H1 (cell line): ENCODE measurements around the gene HOXD12. TPM values are rescaled to one million over a fixed set of nuclear protein-coding genes. Genes with fewer than 3 reads are reported as not detected.

Source experiments
- CTCF ChIA-PET: fragments of 300-600 bp; sonication (Branson Sonifier 250); formaldehyde crosslinking; loops from one replicate; lab custom pipeline; 2021; ENCODE audit not compliant: partially characterized antibody; lab: Charles Lee
- POLR2A ChIA-PET: fragments of 300-600 bp; sonication (Branson Sonifier 250); formaldehyde crosslinking; loops from one replicate; lab custom pipeline; 2021; ENCODE audit warnings: inconsistent platforms; ENCODE audit not compliant: partially characterized antibody; lab: Charles Lee
- DNase-seq, 2 experiments: peaks; one replicate each; pipeline versions ENCODE4 v3.0.0 to v3.0.0-alpha.2; 2010 to 2022; ENCODE audit warnings: low spot score in 2 of 2, low read depth in 1 of 2, mixed read lengths in 1 of 2
- FAIRE-seq: peaks from 2 replicates; lab custom pipeline; 2011; peaks lifted over from hg19 to GRCh38; lab: Jason Lieb, UNC
- H2AFZ ChIP-seq: 2 replicates; pipeline ENCODE4 v1.8.1; 2012; ENCODE audit warnings: low read length, inconsistent platforms
- H2AK5ac ChIP-seq: 2 replicates; pipeline ENCODE4 v1.6.1; 2013; ENCODE audit warnings: low read depth, low read length
- H2BK120ac ChIP-seq: replicated peaks from 2 replicates; pipeline ENCODE3; 2013; ENCODE audit warnings: low read depth, low read length, inconsistent platforms
- H2BK12ac ChIP-seq: 2 replicates; pipeline ENCODE4 v1.6.1; 2013; ENCODE audit warnings: low read depth, low read length
- H2BK15ac ChIP-seq: 2 replicates; pipeline ENCODE4 v1.6.1; 2013; ENCODE audit warnings: low read length
- H2BK20ac ChIP-seq: 2 replicates; pipeline ENCODE4 v1.6.1; 2013; ENCODE audit warnings: low read length
- H2BK5ac ChIP-seq: 2 replicates; pipeline ENCODE4 v1.6.1; 2013; ENCODE audit warnings: low read depth, low read length
- H3K14ac ChIP-seq: 2 replicates; pipeline ENCODE4 v1.6.1; 2013; ENCODE audit warnings: inconsistent platforms; ENCODE audit not compliant: insufficient read length
- H3K18ac ChIP-seq: 2 replicates; pipeline ENCODE4 v1.6.1; 2013; ENCODE audit warnings: low read length; ENCODE audit errors: extremely low read depth
- H3K23ac ChIP-seq: 2 replicates; pipeline ENCODE4 v1.6.1; 2013; ENCODE audit warnings: inconsistent platforms; ENCODE audit not compliant: insufficient read length
- H3K23me2 ChIP-seq: 2 replicates; pipeline ENCODE4 v1.6.1; 2013; ENCODE audit warnings: low read depth, low read length
- H3K27ac ChIP-seq: 2 replicates; pipeline ENCODE4 v1.6.1; 2011; ENCODE audit warnings: low read depth, low read length, inconsistent platforms
- H3K27me3 ChIP-seq, 4 experiments: replicated peaks in 1 of 4; 1 replicate in 1 of 4; 2 replicates in 3 of 4; pipeline versions ENCODE4 v1.6.1 to v1.8.1; 2011 to 2013; ENCODE audit warnings: low read length in 3 of 4, mild to moderate bottlenecking in 3 of 4, inconsistent platforms in 2 of 4, mixed read lengths in 2 of 4, moderate library complexity in 1 of 4; ENCODE audit not compliant: control insufficient read depth in 3 of 4, insufficient read depth in 3 of 4; ENCODE audit errors: extremely low read depth in 1 of 4
- H3K36me3 ChIP-seq, 4 experiments: 2 replicates each; pipeline versions ENCODE4 v1.6.1 to v1.8.1; 2011 to 2013; ENCODE audit warnings: mild to moderate bottlenecking in 4 of 4, low read length in 3 of 4, moderate library complexity in 2 of 4, control low read depth in 1 of 4, inconsistent platforms in 1 of 4; ENCODE audit not compliant: insufficient read depth in 4 of 4, control insufficient read depth in 2 of 4
- H3K4ac ChIP-seq: replicated peaks from 2 replicates; pipeline ENCODE3; 2013; ENCODE audit warnings: low read length, low read depth, mixed read lengths, inconsistent platforms; ENCODE audit not compliant: insufficient read length
- H3K4me1 ChIP-seq, 4 experiments: replicated peaks in 1 of 4; 1 replicate in 1 of 4; 2 replicates in 3 of 4; pipeline versions ENCODE4 v1.6.1 to v1.8.1; 2011 to 2013; ENCODE audit warnings: low read length in 3 of 4, inconsistent platforms in 2 of 4, mixed read lengths in 1 of 4; ENCODE audit not compliant: insufficient read depth in 4 of 4, control insufficient read depth in 3 of 4
- H3K4me2 ChIP-seq, 2 experiments: 2 replicates each; pipeline versions ENCODE4 v1.6.1 to v1.8.1; 2011 to 2013; ENCODE audit warnings: low read depth in 2 of 2, low read length in 2 of 2, control low read depth in 1 of 2, inconsistent platforms in 1 of 2, mild to moderate bottlenecking in 1 of 2; ENCODE audit not compliant: insufficient read depth in 1 of 2
- H3K4me3 ChIP-seq, 4 experiments: fragments of 200-600, 300-600 bp in 1 of 4; sonication (generic), shearing (Covaris generic), sonication (Bioruptor Twin) in 1 of 4; 2 replicates each; pipeline versions ENCODE4 v1.5.1 to v1.8.1; 2011 to 2016; ENCODE audit warnings: low read length in 4 of 4, low read depth in 3 of 4, control low read depth in 2 of 4, inconsistent platforms in 2 of 4, mild to moderate bottlenecking in 2 of 4, mixed read lengths in 1 of 4, moderate library complexity in 1 of 4; ENCODE audit not compliant: insufficient read depth in 2 of 4; ENCODE audit errors: extremely low read depth in 1 of 4
- H3K56ac ChIP-seq: replicated peaks from 2 replicates; pipeline ENCODE3; 2013; ENCODE audit warnings: low read depth, mild to moderate bottlenecking, mixed read lengths, low read length, inconsistent platforms; ENCODE audit not compliant: insufficient read length
- H3K79me1 ChIP-seq: 2 replicates; pipeline ENCODE4 v1.6.1; 2013; ENCODE audit warnings: low read depth, low read length, control low read depth
- H3K79me2 ChIP-seq, 2 experiments: 2 replicates each; pipeline versions ENCODE4 v1.6.1 to v1.8.1; 2012 to 2013; ENCODE audit warnings: low read length in 2 of 2, mild to moderate bottlenecking in 2 of 2, inconsistent platforms in 1 of 2; ENCODE audit not compliant: insufficient read depth in 2 of 2, control insufficient read depth in 1 of 2
- H3K9ac ChIP-seq, 4 experiments: replicated peaks in 1 of 4; 1 replicate in 1 of 4; 2 replicates in 3 of 4; pipeline versions ENCODE4 v1.6.1 to v1.8.1; 2011 to 2013; ENCODE audit warnings: low read depth in 3 of 4, low read length in 3 of 4, control low read depth in 2 of 4, mild to moderate bottlenecking in 2 of 4, moderate library complexity in 2 of 4, inconsistent platforms in 1 of 4; ENCODE audit errors: extremely low read depth in 1 of 4
- H3K9me3 ChIP-seq, 2 experiments: 2 replicates each; pipeline versions ENCODE4 v1.6.1 to v1.8.1; 2012 to 2013; ENCODE audit warnings: mild to moderate bottlenecking in 2 of 2, moderate library complexity in 2 of 2, control low read depth in 1 of 2, inconsistent platforms in 1 of 2, low read depth in 1 of 2, low read length in 1 of 2, mixed read lengths in 1 of 2; ENCODE audit not compliant: insufficient read depth in 2 of 2
- H4K20me1 ChIP-seq, 2 experiments: replicated peaks in 1 of 2; 2 replicates each; pipeline versions ENCODE3 to v1.8.1; 2011 to 2013; ENCODE audit warnings: inconsistent platforms in 2 of 2, low read length in 2 of 2, mild to moderate bottlenecking in 1 of 2; ENCODE audit not compliant: insufficient read depth in 2 of 2, control insufficient read depth in 1 of 2
- H4K5ac ChIP-seq: 2 replicates; pipeline ENCODE4 v1.6.1; 2013; ENCODE audit warnings: low read length, low read depth, mixed read lengths, inconsistent platforms; ENCODE audit not compliant: insufficient read length
- H4K8ac ChIP-seq: 2 replicates; pipeline ENCODE4 v1.8.0; 2013; ENCODE audit warnings: mild to moderate bottlenecking, moderate library complexity, low read length, inconsistent platforms; ENCODE audit not compliant: insufficient read depth; ENCODE audit errors: extremely low read depth
- H4K91ac ChIP-seq: replicated peaks from 2 replicates; pipeline ENCODE3; 2013; ENCODE audit warnings: low read length, mixed read lengths, inconsistent platforms; ENCODE audit not compliant: insufficient read length
- BACH1 ChIP-seq: IDR thresholded peaks from 2 replicates; pipeline ENCODE4 v1.6.1; 2012; ENCODE audit warnings: low read length, improper control_type of control experiment
- CHD2 ChIP-seq: IDR thresholded peaks from 2 replicates; pipeline ENCODE4 v1.6.1; 2012; ENCODE audit warnings: low read length, improper control_type of control experiment
- EP300 ChIP-seq, 2 experiments: IDR thresholded peaks; 1 replicate in 1 of 2; 2 replicates in 1 of 2; pipeline ENCODE4 v1.6.1; 2011 to 2012; ENCODE audit warnings: low read depth in 2 of 2, low read length in 2 of 2, mild to moderate bottlenecking in 2 of 2, borderline replicate concordance in 1 of 2, inconsistent platforms in 1 of 2, moderate library complexity in 1 of 2
- HDAC6 ChIP-seq: IDR thresholded peaks from one replicate; pipeline ENCODE4 v1.7.1; 2012; ENCODE audit warnings: low read depth, mild to moderate bottlenecking, inconsistent platforms, low read length, moderate library complexity
- POLR2AphosphoS5 ChIP-seq: IDR thresholded peaks from 2 replicates; pipeline ENCODE4 v1.6.1; 2011; ENCODE audit warnings: low read depth, low read length
- RAD21 ChIP-seq, 2 experiments: IDR thresholded peaks in 1 of 2; conservative IDR thresholded peaks in 1 of 2; 2 replicates each; pipeline ENCODE4 v1.6.1; 2011; ENCODE audit warnings: low read depth in 2 of 2, low read length in 2 of 2, improper control_type of control experiment in 1 of 2, inconsistent platforms in 1 of 2, mild to moderate bottlenecking in 1 of 2, moderate library complexity in 1 of 2
- RNF2 ChIP-seq: fragments of 200-900, 300-1000 bp; sonication (generic); IDR thresholded peaks from 2 replicates; pipeline ENCODE4 v1.7.1; 2016; ENCODE audit warnings: borderline replicate concordance, low read depth, mild to moderate bottlenecking, antibody characterized with exemption, low read length; ENCODE audit not compliant: poor library complexity, severe bottlenecking; ENCODE audit errors: missing control alignments
- RXRA ChIP-seq: IDR thresholded peaks from 2 replicates; pipeline ENCODE4 v1.6.1; 2011; ENCODE audit warnings: low read depth, mild to moderate bottlenecking, low read length, moderate library complexity; ENCODE audit not compliant: insufficient read depth
- TCF12 ChIP-seq: IDR thresholded peaks from 2 replicates; pipeline ENCODE4 v1.6.1; 2011; ENCODE audit warnings: low read depth, mild to moderate bottlenecking, low read length
- TEAD4 ChIP-seq: IDR thresholded peaks from 2 replicates; pipeline ENCODE4 v1.6.1; 2012; ENCODE audit warnings: low read depth, low read length, inconsistent platforms, mixed read lengths
- WGBS, 2 experiments: shearing (Covaris generic) in 1 of 2; methylation state at CpG; one replicate each; pipeline versions ENCODE4 v1.1.6 to v1.1.7; 2013 to 2015; ENCODE audit warnings: low lambda C conversion rate in 2 of 2, mixed read lengths in 2 of 2, inconsistent platforms in 1 of 2, low coverage in 1 of 2, missing lambda C conversion rate in 1 of 2; ENCODE audit not compliant: insufficient replicate concordance in 2 of 2, insufficient coverage in 1 of 2, insufficient read length in 1 of 2; ENCODE audit errors: extremely low coverage in 1 of 2, missing lambda C conversion rate in 1 of 2; 5-methylcytosine and 5-hydroxymethylcytosine counted together
- polyA plus RNA-seq, 7 experiments: library from polyadenylated mRNA; depleted of rRNA in 3 of 7; stranded (reverse) in 5 of 7; unstranded in 2 of 7; fragments of >200 nt in 5 of 7; fragments of 200-250 nt in 2 of 7; gene quantifications; 1 replicate in 5 of 7; 2 replicates in 1 of 7; 4 replicates in 1 of 7; pipeline versions ENCODE4 v1.2.1 to v1.2.3, GENCODE V29; 2011 to 2013; ENCODE audit warnings: missing spikeins in 2 of 7, mixed read lengths in 2 of 7
- total RNA-seq: library from RNA; stranded (reverse); fragmentation: NEBNext Ultra II Directional; extraction: Animal tissue kit (Norgen Biotek cat#: 25700); gene quantifications from 2 replicates; pipeline ENCODE4 v1.2.1, GENCODE V29; 2021

The HOXD12 gene
- total and polyA plus RNA-seq, 2 of the 8 experiments (the other 6 are each of a cell fraction or from before 2014, with no cell fraction given) = not detected

DNA sequence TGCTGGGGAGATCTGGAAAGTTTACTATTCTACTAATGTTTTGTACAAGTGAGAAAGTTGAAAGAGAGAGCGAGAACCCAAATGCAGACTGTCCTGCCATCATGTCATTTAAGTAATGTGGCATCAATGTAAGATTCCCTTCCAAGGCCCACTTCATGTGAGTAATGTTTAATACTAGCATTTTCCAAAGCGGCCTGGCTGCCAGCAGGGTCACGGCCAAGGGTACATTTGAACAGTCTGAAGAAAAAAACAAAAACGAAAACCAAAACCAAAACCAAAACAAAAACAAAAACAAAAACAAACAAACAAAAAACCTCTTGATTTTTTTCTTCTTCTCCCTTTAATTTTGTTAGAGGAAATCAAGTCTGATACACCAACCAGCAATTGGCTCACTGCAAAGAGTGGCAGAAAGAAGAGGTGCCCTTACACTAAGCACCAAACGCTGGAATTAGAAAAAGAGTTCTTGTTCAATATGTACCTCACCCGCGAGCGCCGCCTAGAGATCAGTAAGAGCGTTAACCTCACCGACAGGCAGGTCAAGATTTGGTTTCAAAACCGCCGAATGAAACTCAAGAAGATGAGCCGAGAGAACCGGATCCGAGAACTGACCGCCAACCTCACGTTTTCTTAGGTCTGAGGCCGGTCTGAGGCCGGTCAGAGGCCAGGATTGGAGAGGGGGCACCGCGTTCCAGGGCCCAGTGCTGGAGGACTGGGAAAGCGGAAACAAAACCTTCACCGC is 19.2 kb downstream of the HOXD12 start:
- H2BK12ac ChIP-seq = no peak overlapping the region
- no peak overlapping the region for H2BK20ac ChIP-seq
- H3K79me1 ChIP-seq = no peaks in the 10 kb centered on the region
- H2BK120ac ChIP-seq = no peak overlapping the region
- H2BK15ac ChIP-seq = no peak overlapping the region
- peaks cover 0 to 16% of the 10 kb centered on the region in 2 experiments; a peak in 2 of 4 replicates for H3K9me3 ChIP-seq
- ChIA-PET CTCF (interaction anchor here (0.6 to 5.1 kb wide), 5 partner anchors 8 to 518 kb away, joined by 3 to 19 read pairs (median 5); no protein-coding TSS in a partner anchor), POLR2A (no interaction called here)
- H2AK5ac ChIP-seq = no peak overlapping the region
- no peak overlapping the region for H2BK5ac ChIP-seq
- H3K27ac ChIP-seq = no peak overlapping the region
- H4K91ac ChIP-seq = no peak overlapping the region
- H3K18ac ChIP-seq = no peak overlapping the region
- H3K4me3 ChIP-seq = no peak overlapping the region
- H3K4ac ChIP-seq = no peak overlapping the region
- H3K9ac ChIP-seq = no peak overlapping the region
- H2AFZ ChIP-seq = no peak overlapping the region
- H3K23ac ChIP-seq = no peak overlapping the region
- peaks cover 93 to 100% (median 100%) of the 10 kb centered on the region in 4 experiments for H3K27me3 ChIP-seq
- no peak overlapping the region for H3K14ac ChIP-seq
- H3K36me3 ChIP-seq = peaks cover 0 to 28% (median 0%) of the 10 kb centered on the region in 4 experiments; a peak in 1 of 8 replicates
- H3K4me2 ChIP-seq = no peak overlapping the region; a peak in 1 of 4 replicates
- peaks cover 21 to 37% of the 10 kb centered on the region in 2 experiments for H4K20me1 ChIP-seq
- no peak overlapping the region for H4K5ac ChIP-seq
- no peak overlapping the region for H3K56ac ChIP-seq
- FAIRE-seq = peak; percentile 87
- H3K79me2 ChIP-seq = no peaks in the 10 kb centered on the region
- peaks cover 2% of the 10 kb centered on the region; the same call in 1 of the 2 replicates for H3K23me2 ChIP-seq
- H4K8ac ChIP-seq = no peak overlapping the region
- peak in 1 of 2 experiments; percentile 69 for DNase-seq
- WGBS, 2 experiments = 15% methylated on average over 24 of the region's 24 CpGs; no CpG with 5 or more reads in 1 of the 2 experiments
- peaks cover 0 to 13% (median 6%) of the 10 kb centered on the region in 4 experiments; a peak in 4 of 7 replicates for H3K4me1 ChIP-seq
- TF ChIP-seq EP300 (IDR thresholded peaks at IDR 0.05; ENCODE audit: borderline replicate concordance in 1 of 2, low read depth in 2 of 2, low read length in 2 of 2) (no peak), CHD2 (no peak), BACH1 (no peak), TCF12 (0 out of 2 replicates have a peak, but pooled peaks have one; percentile 9), RNF2 (peak; percentile 39), HDAC6 (no peak), POLR2AphosphoS5 (no peak), RXRA (no peak), RAD21 (IDR thresholded peaks at IDR 0.05 in 1 of 2, conservative IDR thresholded peaks at IDR 0.05 in 1 of 2; ENCODE audit: low read depth in 2 of 2, low read length in 2 of 2) (peak; percentile 15 to 37; a peak in 3 of 4 replicates), TEAD4 (no peak)
